Neuron (in vitro differentiated cells): Measurements from ENCODE around the gene NAXD.
"Not testable (repeated sequence)": the region's sequence is repeated elsewhere in the genome, so short reads cannot be mapped to it uniquely, and the experiment has no call there.

Experiments used
- H2AFZ ChIP-seq: one replicate; pipeline ENCODE4 v1.6.1; 2013; ENCODE audit warnings: low read depth, mild to moderate bottlenecking, inconsistent platforms, low read length, moderate library complexity
- H3K27me3 ChIP-seq: one replicate; pipeline ENCODE4 v1.6.1; 2013; ENCODE audit warnings: low read length; ENCODE audit not compliant: insufficient read depth
- H3K36me3 ChIP-seq: one replicate; pipeline ENCODE4 v1.6.1; 2013; ENCODE audit warnings: low read length; ENCODE audit not compliant: insufficient read depth
- H3K4me1 ChIP-seq: one replicate; pipeline ENCODE4 v1.6.1; 2013; ENCODE audit warnings: low read length; ENCODE audit not compliant: insufficient read depth
- H3K4me3 ChIP-seq: 2 replicates; pipeline ENCODE4 v1.5.1; 2013; ENCODE audit warnings: mild to moderate bottlenecking, low read length, moderate library complexity
- H3K9me3 ChIP-seq: one replicate; pipeline ENCODE4 v1.6.1; 2013; ENCODE audit warnings: low read length

Gene NAXD

GRCh38 chr13:110615322-110616102, at the start of gene NAXD:
TSS of gene NAXD (plus strand) at chr13:110615545. CDS start at chr13:110615602, 57 bp downstream.
- H3K27me3 ChIP-seq: no peaks in the 10 kb centered on the region
- peak within 1 kb of the TSS; percentile 79 for H2AFZ ChIP-seq
- H3K4me3 ChIP-seq: peak within 1 kb of the TSS; percentile 88

GRCh38 chr13:110566171-110566570, 49.2 kb upstream of the NAXD start:
- H3K36me3 ChIP-seq: no peaks in the 10 kb centered on the region
- no peaks in the 10 kb centered on the region for H3K9me3 ChIP-seq
- H2AFZ ChIP-seq: no peak overlapping the region
- H3K27me3 ChIP-seq: peaks cover under 1% of the 10 kb centered on the region
- peaks cover 3% of the 10 kb centered on the region for H3K4me1 ChIP-seq
- no peak overlapping the region for H3K4me3 ChIP-seq

More at GRCh38 chr13:110615322-110616102, at the start of gene NAXD:
- Histone ChIP-seq H3K9me3 (no peaks in the 10 kb centered on the region), H3K4me1 (peaks cover 21% of the 10 kb centered on the region), H3K36me3 (no peaks in the 10 kb centered on the region)

GRCh38 chr13:110568612-110569011, 46.7 kb upstream of the NAXD start:
- H3K36me3 ChIP-seq: no peaks in the 10 kb centered on the region
- peaks cover 3% of the 10 kb centered on the region for H3K9me3 ChIP-seq
- no peaks in the 10 kb centered on the region for H3K4me1 ChIP-seq
- no peak overlapping the region for H3K4me3 ChIP-seq
- peaks cover 3% of the 10 kb centered on the region for H3K27me3 ChIP-seq
- H2AFZ ChIP-seq: no peak overlapping the region

- H3K4me1 ChIP-seq, H3K4me3 ChIP-seq, H3K9me3 ChIP-seq: not testable (repeated sequence)
These were observed 45.4 kb upstream of the NAXD start for GRCh38 chr13:110569962-110570361.

GRCh38 chr13:110570886-110571285, 44.5 kb upstream of the NAXD start:
- Histone ChIP-seq H3K4me1 (peaks cover 6% of the 10 kb centered on the region), H2AFZ (no peak overlapping the region), H3K9me3 (peaks cover 3% of the 10 kb centered on the region), H3K27me3 (peaks cover 3% of the 10 kb centered on the region), H3K36me3 (no peaks in the 10 kb centered on the region), H3K4me3 (no peak overlapping the region)

More at GRCh38 chr13:110569962-110570361, 45.4 kb upstream of the NAXD start:
- H3K36me3 ChIP-seq, H3K27me3 ChIP-seq, H2AFZ ChIP-seq: not testable (repeated sequence)

GRCh38 chr13:110571896-110572777, 43.2 kb upstream of the NAXD start:
- H2AFZ ChIP-seq: no peak overlapping the region
- peaks cover 6% of the 10 kb centered on the region for H3K4me1 ChIP-seq
- no peaks in the 10 kb centered on the region for H3K36me3 ChIP-seq
- H3K27me3 ChIP-seq: peaks cover 3% of the 10 kb centered on the region
- peaks cover 3% of the 10 kb centered on the region for H3K9me3 ChIP-seq
- H3K4me3 ChIP-seq: no peak overlapping the region

GRCh38 chr13:110572778-110573118, 42.6 kb upstream of the NAXD start:
- H3K36me3 ChIP-seq: no peaks in the 10 kb centered on the region
- peaks cover 3% of the 10 kb centered on the region for H3K27me3 ChIP-seq
- peaks cover 3% of the 10 kb centered on the region for H3K9me3 ChIP-seq
- no peak overlapping the region for H2AFZ ChIP-seq
- H3K4me3 ChIP-seq: no peak overlapping the region
- peaks cover 6% of the 10 kb centered on the region for H3K4me1 ChIP-seq

GRCh38 chr13:110574161-110574560, 41.2 kb upstream of the NAXD start:
- Histone ChIP-seq H3K9me3 (peaks cover 3% of the 10 kb centered on the region), H3K27me3 (peaks cover 3% of the 10 kb centered on the region), H2AFZ (no peak overlapping the region), H3K4me1 (peaks cover 6% of the 10 kb centered on the region), H3K36me3 (no peaks in the 10 kb centered on the region), H3K4me3 (no peak overlapping the region)

GRCh38 chr13:110575322-110576069, 39.8 kb upstream of the NAXD start:
- no peaks in the 10 kb centered on the region for H3K36me3 ChIP-seq
- peaks cover 3% of the 10 kb centered on the region for H3K27me3 ChIP-seq
- H2AFZ ChIP-seq: no peak overlapping the region
- peaks cover 6% of the 10 kb centered on the region for H3K4me1 ChIP-seq
- peaks cover 3% of the 10 kb centered on the region for H3K9me3 ChIP-seq
- no peak overlapping the region for H3K4me3 ChIP-seq

- no peak overlapping the region for H3K4me3 ChIP-seq
- H3K36me3 ChIP-seq: no peaks in the 10 kb centered on the region
- H2AFZ ChIP-seq: no peak overlapping the region
- H3K9me3 ChIP-seq: peaks cover 3% of the 10 kb centered on the region
- peaks cover 6% of the 10 kb centered on the region for H3K4me1 ChIP-seq
- peaks cover 3% of the 10 kb centered on the region for H3K27me3 ChIP-seq
These were observed 39.3 kb upstream of the NAXD start for GRCh38 chr13:110576070-110576394.

- no peak overlapping the region for H3K4me3 ChIP-seq
- H3K4me1 ChIP-seq: peaks cover 6% of the 10 kb centered on the region
- no peak overlapping the region for H2AFZ ChIP-seq
- peaks cover 3% of the 10 kb centered on the region for H3K27me3 ChIP-seq
- no peaks in the 10 kb centered on the region for H3K36me3 ChIP-seq
- H3K9me3 ChIP-seq: peaks cover 4% of the 10 kb centered on the region
These were observed 38.4 kb upstream of the NAXD start for GRCh38 chr13:110576736-110577476.

GRCh38 chr13:110578363-110578762, 37.0 kb upstream of the NAXD start:
- peaks cover 1% of the 10 kb centered on the region for H3K27me3 ChIP-seq
- no peak overlapping the region for H3K4me3 ChIP-seq
- peaks cover 1% of the 10 kb centered on the region for H3K9me3 ChIP-seq
- H3K36me3 ChIP-seq: no peaks in the 10 kb centered on the region
- peaks cover 6% of the 10 kb centered on the region for H3K4me1 ChIP-seq
- no peak overlapping the region for H2AFZ ChIP-seq
